ENCODE data around the gene FRMD5. TPM values are rescaled to one million over a fixed set of nuclear protein-coding genes. Genes with fewer than 3 reads are reported as not detected.

FRMD5 gene
- polyA plus RNA-seq, 1 donor (not counting 4 experiments of a cell fraction or from before 2014, with no cell fraction given) = 7.3 TPM

- TF ChIP-seq EZH2 (IDR thresholded peaks at IDR 0.05; ENCODE audit: low read length) (no peak), CTCF (optimal IDR thresholded peaks at IDR 0.05 in 1 of 3, IDR thresholded peaks at IDR 0.05 in 1 of 3, conservative IDR thresholded peaks at IDR 0.05 in 1 of 3; ENCODE audit: extremely low read depth in 1 of 3, insufficient read depth in 2 of 3, low read length in 3 of 3) (no peak)
- no peak for FAIRE-seq
- no peak for DNase-seq (ENCODE audit: low read depth, low spot score)
These were observed 301.1 kb downstream of the FRMD5 start for GRCh38 chr15:43893956-43894355.

GRCh38 chr15:43889042-43889441 lies 306.0 kb downstream of the FRMD5 start:
- no peaks in the 10 kb centered on the region for H3K9me1 ChIP-seq (ENCODE audit: control insufficient read depth, extremely low read depth, insufficient read depth, low read length)
- H3K27ac ChIP-seq (ENCODE audit: control insufficient read depth, insufficient read depth, low read length) = no peak overlapping the region
- H3K27me3 ChIP-seq (ENCODE audit: control insufficient read depth, extremely low read depth, insufficient read depth, low read length) = no peaks in the 10 kb centered on the region
- dilution Hi-C loops (cut with MboI; ENCODE audit: extremely low pct_ligation_motif_present, low sequenced_read_pairs) = no loop called here
- H3K4me1 ChIP-seq (ENCODE audit: control insufficient read depth, extremely low read depth, insufficient read depth, low read length) = no peaks in the 10 kb centered on the region
- FAIRE-seq (no peak), DNase-seq (ENCODE audit: low read depth, low spot score) (no peak)
- no peak overlapping the region for H3K4me2 ChIP-seq (ENCODE audit: control insufficient read depth, extremely low read depth, insufficient read depth, low read depth, low read length)
- H2AFZ ChIP-seq (ENCODE audit: control insufficient read depth, low read length) = no peak overlapping the region
- H3K9me3 ChIP-seq (ENCODE audit: control insufficient read depth, low read depth, low read length) = no peaks in the 10 kb centered on the region
- no peak overlapping the region for H3K9ac ChIP-seq (ENCODE audit: control insufficient read depth, extremely low read depth, insufficient read depth, low read length)
- no peak overlapping the region for H3K4me3 ChIP-seq (ENCODE audit: control insufficient read depth in 2 of 3, extremely low read depth in 1 of 3, insufficient read depth in 2 of 3, low read depth in 1 of 3, low read length in 3 of 3)
- H4K20me1 ChIP-seq (ENCODE audit: control insufficient read depth, extremely low read depth, insufficient read depth, low read length) = no peaks in the 10 kb centered on the region
- H3K79me2 ChIP-seq (ENCODE audit: control insufficient read depth, insufficient read depth, low read length) = no peaks in the 10 kb centered on the region
- no peak for TF ChIP-seq EZH2 (IDR thresholded peaks at IDR 0.05; ENCODE audit: low read length)
- TF ChIP-seq CTCF (optimal IDR thresholded peaks at IDR 0.05 in 1 of 3, IDR thresholded peaks at IDR 0.05 in 1 of 3, conservative IDR thresholded peaks at IDR 0.05 in 1 of 3; ENCODE audit: extremely low read depth in 1 of 3, insufficient read depth in 2 of 3, low read length in 3 of 3) = no peak
- H3K36me3 ChIP-seq (ENCODE audit: control insufficient read depth in 2 of 2, extremely low read depth in 1 of 2, insufficient read depth in 2 of 2, low read length in 2 of 2) = peaks cover 7 to 15% of the 10 kb centered on the region in 2 experiments

More at GRCh38 chr15:43893956-43894355, 301.1 kb downstream of the FRMD5 start:
- Histone ChIP-seq H3K9me3 (ENCODE audit: control insufficient read depth, low read depth, low read length) (no peaks in the 10 kb centered on the region), H3K79me2 (ENCODE audit: control insufficient read depth, insufficient read depth, low read length) (no peaks in the 10 kb centered on the region), H3K4me3 (ENCODE audit: control insufficient read depth in 2 of 3, extremely low read depth in 1 of 3, insufficient read depth in 2 of 3, low read depth in 1 of 3, low read length in 3 of 3) (no peak overlapping the region), H3K4me2 (ENCODE audit: control insufficient read depth, extremely low read depth, insufficient read depth, low read depth, low read length) (no peak overlapping the region), H3K27me3 (ENCODE audit: control insufficient read depth, extremely low read depth, insufficient read depth, low read length) (no peaks in the 10 kb centered on the region), H2AFZ (ENCODE audit: control insufficient read depth, low read length) (no peak overlapping the region), H3K9ac (ENCODE audit: control insufficient read depth, extremely low read depth, insufficient read depth, low read length) (no peak overlapping the region), H3K27ac (ENCODE audit: control insufficient read depth, insufficient read depth, low read length) (no peak overlapping the region), H3K36me3 (ENCODE audit: control insufficient read depth in 2 of 2, extremely low read depth in 1 of 2, insufficient read depth in 2 of 2, low read length in 2 of 2) (peaks cover 9 to 11% of the 10 kb centered on the region in 2 experiments), H4K20me1 (ENCODE audit: control insufficient read depth, extremely low read depth, insufficient read depth, low read length) (no peaks in the 10 kb centered on the region), H3K4me1 (ENCODE audit: control insufficient read depth, extremely low read depth, insufficient read depth, low read length) (no peaks in the 10 kb centered on the region), H3K9me1 (ENCODE audit: control insufficient read depth, extremely low read depth, insufficient read depth, low read length) (no peaks in the 10 kb centered on the region)
- dilution Hi-C loops (cut with MboI; ENCODE audit: extremely low pct_ligation_motif_present, low sequenced_read_pairs) = no loop called here

Data from keratinocyte (primary cell).